Esophagus muscularis mucosa (tissue), 4 donors: ENCODE measurements around the gene AADACL4. TPM values are rescaled to one million over a fixed set of nuclear protein-coding genes. Genes with fewer than 3 reads are reported as not detected.
"Not testable (repeated sequence)": the region's sequence is repeated elsewhere in the genome, so short reads cannot be mapped to it uniquely, and the experiment has no call there.

ENCODE experiments used
- DNase-seq: peaks from one replicate; pipeline ENCODE4 v3.0.0-alpha.2; 2017; ENCODE audit errors: extremely low spot score
- H3K27ac ChIP-seq, 4 donors: fragments of 200-600 bp; sonication (generic); replicated peaks in 1 of 4; 1 replicate in 3 of 4; 2 replicates in 1 of 4; pipeline ENCODE4 v1.5.1; 2016 to 2019; ENCODE audit warnings: mild to moderate bottlenecking in 1 of 4
- H3K27me3 ChIP-seq, 4 donors: fragments of 200-600 bp; sonication (generic); one replicate each; pipeline versions ENCODE4 v1.5.1 to v1.6.0; 2016 to 2019
- H3K36me3 ChIP-seq, 4 donors: fragments of 200-600 bp; sonication (generic); one replicate each; pipeline ENCODE4 v1.5.1; 2016 to 2019
- H3K4me1 ChIP-seq, 4 donors: fragments of 200-600 bp; sonication (generic); one replicate each; pipeline ENCODE4 v1.5.1; 2016 to 2019
- H3K4me3 ChIP-seq, 4 donors: fragments of 200-600 bp; sonication (generic); 1 replicate in 2 of 4; 2 replicates in 2 of 4; pipeline ENCODE4 v1.5.1; 2016 to 2019; ENCODE audit warnings: mild to moderate bottlenecking in 4 of 4, moderate library complexity in 1 of 4
- H3K9me3 ChIP-seq, 4 donors: fragments of 200-600 bp; sonication (generic); 1 replicate in 3 of 4; 2 replicates in 1 of 4; pipeline ENCODE4 v1.5.1; 2016 to 2019
- CTCF ChIP-seq, 3 experiments: fragments of 200-600 bp in 2 of 3; fragments of 450-650 bp in 1 of 3; sonication (generic) in 2 of 3; IDR thresholded peaks; one replicate each; pipeline ENCODE4 v1.5.1; 2017 to 2019; ENCODE audit warnings: antibody characterized with exemption in 3 of 3, mild to moderate bottlenecking in 2 of 3, moderate library complexity in 1 of 3
- EP300 ChIP-seq: sonication (generic); formaldehyde crosslinking; IDR thresholded peaks from one replicate; pipeline ENCODE4 v1.6.1; 2017; ENCODE audit warnings: antibody characterized with exemption
- POLR2A ChIP-seq: fragments of 450-650 bp; IDR thresholded peaks from one replicate; pipeline ENCODE4 v1.6.1; 2017; ENCODE audit warnings: antibody characterized with exemption, moderate library complexity, mild to moderate bottlenecking, low read depth
- POLR2AphosphoS5 ChIP-seq, 2 donors: sonication (generic); formaldehyde crosslinking; IDR thresholded peaks; one replicate each; pipeline ENCODE4 v1.6.1; 2017; ENCODE audit warnings: antibody characterized with exemption in 2 of 2
- whole genome bisulfite sequencing: methylation state at CpG from one replicate; pipeline ENCODE4 v1.1.5; 2018; 5-methylcytosine and 5-hydroxymethylcytosine counted together
- intact Hi-C: fragments of 100-400 bp; cut with DNase I; formaldehyde crosslinking; loops from one replicate; pipeline ENCODE4 v1.15.1; 2023
- total RNA-seq, 4 donors: library from RNA; depleted of rRNA; stranded (reverse); fragments of >200 nt; gene quantifications; one replicate each; pipeline versions ENCODE4 v1.1.0 to v1.2.1, GENCODE V29; 2016

Gene AADACL4
- total RNA-seq, 4 donors from 2014 or later: not detected

DNA sequence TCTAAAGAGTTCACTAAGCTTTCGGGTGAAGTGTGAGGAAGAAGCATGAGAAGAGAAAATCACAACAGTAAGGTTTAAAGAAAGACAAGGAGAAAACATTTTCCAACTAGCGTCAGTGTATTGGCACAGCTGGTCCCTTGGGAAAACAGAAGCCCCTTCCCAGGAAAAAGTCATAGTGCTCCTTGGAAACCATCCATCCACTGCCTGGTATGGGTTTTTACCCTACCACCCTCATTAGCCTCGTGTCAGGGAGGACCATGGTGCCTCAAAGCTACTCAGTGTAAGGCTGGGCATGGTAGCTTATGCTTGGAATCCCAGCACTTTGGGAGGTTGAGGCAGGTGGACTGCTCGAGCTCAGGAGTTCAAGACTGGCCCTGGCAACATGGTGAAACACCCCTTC is 12.7 kb downstream of the AADACL4 start:
- WGBS: 90% methylated on average over 4 of the region's 4 CpGs
- H3K9me3 ChIP-seq: no peaks in the 10 kb centered on the region
- no peak for DNase-seq
- intact Hi-C loops: loop anchor here (10.0 kb wide), 1 partner anchor 382 kb away; no protein-coding TSS in a partner anchor
- peaks cover 0 to 6% (median 5%) of the 10 kb centered on the region in 4 donors for H3K4me1 ChIP-seq
- H3K27me3 ChIP-seq: no peaks in the 10 kb centered on the region
- H3K36me3 ChIP-seq: no peaks in the 10 kb centered on the region
- TF ChIP-seq EP300: no peak
- TF ChIP-seq POLR2AphosphoS5 (IDR thresholded peaks at IDR 0.05): no peak
- TF ChIP-seq CTCF (IDR thresholded peaks at IDR 0.05): no peak
- TF ChIP-seq POLR2A: no peak
- no peak overlapping the region for H3K27ac ChIP-seq
- no peak overlapping the region for H3K4me3 ChIP-seq

- H3K27me3 ChIP-seq: no peaks in the 10 kb centered on the region
- no peaks in the 10 kb centered on the region for H3K9me3 ChIP-seq
- H3K4me1 ChIP-seq: peaks cover 0 to 6% (median 5%) of the 10 kb centered on the region in 4 donors
- intact Hi-C loops: loop anchor here (10.0 kb wide), 1 partner anchor 382 kb away; no protein-coding TSS in a partner anchor
- H3K36me3 ChIP-seq: no peaks in the 10 kb centered on the region
- no peak overlapping the region for H3K27ac ChIP-seq
- H3K4me3 ChIP-seq: no peak overlapping the region
- WGBS: 94% methylated on average over 13 of the region's 13 CpGs
- no peak for TF ChIP-seq EP300
- no peak for TF ChIP-seq POLR2AphosphoS5 (IDR thresholded peaks at IDR 0.05)
- no peak for TF ChIP-seq CTCF (IDR thresholded peaks at IDR 0.05)
- TF ChIP-seq POLR2A: no peak
- DNase-seq: no peak
Observed at GRCh38 chr1:12657060-12657884, 13.4 kb downstream of the AADACL4 start.

DNA sequence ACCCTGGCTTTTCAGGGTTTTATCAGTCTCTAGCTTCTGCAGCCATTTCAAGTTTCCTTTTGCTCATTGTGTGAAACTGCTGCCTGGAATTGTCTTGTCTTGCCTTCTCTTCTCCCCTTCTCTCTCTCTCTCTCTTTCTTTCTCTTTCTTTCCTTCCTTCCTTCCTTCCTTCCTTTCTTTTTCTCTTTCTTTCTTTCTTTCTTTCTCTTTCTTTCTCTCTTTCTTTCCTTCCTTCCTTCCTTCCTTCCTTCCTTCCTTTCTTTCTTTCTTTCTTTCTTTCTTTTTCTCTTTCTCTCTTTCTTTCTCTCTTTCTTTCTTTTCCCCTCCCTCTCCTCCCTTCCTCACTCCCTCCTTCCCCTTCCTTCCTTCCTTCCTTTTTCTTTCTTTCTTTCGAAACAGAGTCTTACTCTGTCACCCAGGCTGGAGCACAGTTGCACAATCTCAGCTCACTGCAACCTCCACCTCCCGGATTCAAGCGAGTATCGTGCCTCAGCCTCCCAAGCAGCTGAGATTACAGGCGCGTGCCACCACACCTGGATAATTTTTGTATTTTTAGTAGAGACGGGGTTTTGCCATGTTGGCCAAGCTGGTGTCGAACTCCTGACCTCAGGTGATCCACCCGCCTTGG is 14.1 kb downstream of the AADACL4 start:
- H3K9me3 ChIP-seq, H3K27ac ChIP-seq, H3K4me1 ChIP-seq, DNase-seq, H3K4me3 ChIP-seq, H3K27me3 ChIP-seq, H3K36me3 ChIP-seq: not testable (repeated sequence)
- 88% methylated on average over 9 of the region's 9 CpGs for WGBS
- intact Hi-C loops: loop anchor here (2.0 to 10.0 kb wide), 3 partner anchors 37 to 383 kb away; no protein-coding TSS in a partner anchor

- 48% methylated on average over 22 of the region's 23 CpGs for WGBS
- intact Hi-C loops: loop anchor here (2.0 to 10.0 kb wide), 3 partner anchors 38 to 384 kb away; no protein-coding TSS in a partner anchor
Observed at GRCh38 chr1:12658531-12659453, 14.9 kb downstream of the AADACL4 start.

More at GRCh38 chr1:12658531-12659453, 14.9 kb downstream of the AADACL4 start:
- H3K27me3 ChIP-seq: no peaks in the 10 kb centered on the region
- H3K9me3 ChIP-seq: peaks cover 0 to 9% (median 5%) of the 10 kb centered on the region in 4 donors
- no peak for DNase-seq
- no peak for TF ChIP-seq EP300
- peak; percentile 94 to 98 (median 97) for TF ChIP-seq CTCF (IDR thresholded peaks at IDR 0.05)
- peaks cover 0 to 6% (median 5%) of the 10 kb centered on the region in 4 donors for H3K4me1 ChIP-seq
- no peak overlapping the region for H3K4me3 ChIP-seq
- no peaks in the 10 kb centered on the region for H3K36me3 ChIP-seq
- H3K27ac ChIP-seq: no peak overlapping the region
